WTC11 (cell line): ENCODE measurements around the gene LEKR1.
"Not testable (repeated sequence)": the region's sequence is repeated elsewhere in the genome, so short reads cannot be mapped to it uniquely, and the experiment has no call there.

Experiments
- ATF6 ChIP-seq: sonication (generic); formaldehyde crosslinking; IDR thresholded peaks from 2 replicates; pipeline ENCODE4 v1.8.1; 2023; ENCODE audit warnings: mild to moderate bottlenecking, missing genetic modification reagents
- CTCF ChIP-seq: fragments of 200-600 bp; IDR thresholded peaks from 2 replicates; pipeline ENCODE4 v1.8.0; 2022; ENCODE audit warnings: antibody characterized with exemption
- JAZF1 ChIP-seq: fragments of 250-450 bp; sonication (Bioruptor Pico); IDR thresholded peaks from 2 replicates; pipeline ENCODE4 v1.9.0; 2021; ENCODE audit warnings: moderate library complexity, mild to moderate bottlenecking, inconsistent platforms
- KAT7 ChIP-seq: sonication (generic); formaldehyde crosslinking; IDR thresholded peaks from 2 replicates; pipeline ENCODE4 v1.8.1; 2023; ENCODE audit warnings: missing genetic modification reagents, mild to moderate bottlenecking, borderline replicate concordance
- NR1H2 ChIP-seq: sonication (generic); formaldehyde crosslinking; IDR thresholded peaks from 2 replicates; pipeline ENCODE4 v1.9.0; 2021; ENCODE audit warnings: mild to moderate bottlenecking, moderate library complexity, missing genetic modification reagents
- SMAD3 ChIP-seq: sonication (generic); formaldehyde crosslinking; IDR thresholded peaks from 2 replicates; pipeline ENCODE4 v1.8.0; 2022; ENCODE audit warnings: missing genetic modification reagents, mild to moderate bottlenecking, borderline replicate concordance
- TEAD1 ChIP-seq: sonication (generic); formaldehyde crosslinking; IDR thresholded peaks from 2 replicates; pipeline ENCODE4 v1.8.0; 2022; ENCODE audit warnings: mild to moderate bottlenecking, missing genetic modification reagents
- ZNF138 ChIP-seq: sonication (generic); formaldehyde crosslinking; conservative IDR thresholded peaks from 2 replicates; pipeline ENCODE4 v1.8.1; 2022; ENCODE audit warnings: mild to moderate bottlenecking, moderate library complexity, missing genetic modification reagents
- TF ChIP-seq, protein P1 (sequence below): sonication (generic); formaldehyde crosslinking; IDR thresholded peaks from 2 replicates; pipeline ENCODE4 v1.8.0; 2023; ENCODE audit warnings: missing genetic modification reagents
- TF ChIP-seq, protein P2 (sequence below): sonication (generic); formaldehyde crosslinking; IDR thresholded peaks from 2 replicates; pipeline ENCODE4 v1.8.0; 2022; ENCODE audit warnings: mild to moderate bottlenecking, missing genetic modification reagents

GRCh38 chr3:156879491-156879890 is 53.3 kb downstream of the LEKR1 start:
- TF ChIP-seq CTCF; ATF6 (CRISPR knock-in tag); ZNF138; KAT7 (CRISPR knock-in tag); SMAD3 (CRISPR knock-in tag); NR1H2 (CRISPR knock-in tag); JAZF1 (CRISPR knock-in tag); TEAD1: not testable (repeated sequence)
- TF ChIP-seq, protein P1, sequence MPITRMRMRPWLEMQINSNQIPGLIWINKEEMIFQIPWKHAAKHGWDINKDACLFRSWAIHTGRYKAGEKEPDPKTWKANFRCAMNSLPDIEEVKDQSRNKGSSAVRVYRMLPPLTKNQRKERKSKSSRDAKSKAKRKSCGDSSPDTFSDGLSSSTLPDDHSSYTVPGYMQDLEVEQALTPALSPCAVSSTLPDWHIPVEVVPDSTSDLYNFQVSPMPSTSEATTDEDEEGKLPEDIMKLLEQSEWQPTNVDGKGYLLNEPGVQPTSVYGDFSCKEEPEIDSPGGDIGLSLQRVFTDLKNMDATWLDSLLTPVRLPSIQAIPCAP = not testable (repeated sequence)
- TF ChIP-seq, protein P2, sequence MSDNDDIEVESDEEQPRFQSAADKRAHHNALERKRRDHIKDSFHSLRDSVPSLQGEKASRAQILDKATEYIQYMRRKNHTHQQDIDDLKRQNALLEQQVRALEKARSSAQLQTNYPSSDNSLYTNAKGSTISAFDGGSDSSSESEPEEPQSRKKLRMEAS (CRISPR knock-in tag) = not testable (repeated sequence)
